GM13976 (cell line): ENCODE results near the gene MBD4.
"Not testable (repeated sequence)": the region's sequence is repeated elsewhere in the genome, so short reads cannot be mapped to it uniquely, and the experiment has no call there.

Experiments
- DNase-seq: peaks from one replicate; pipeline ENCODE4 v3.0.0; 2012; ENCODE audit warnings: low spot score
- in situ Hi-C: fragments of 300-500 bp; cut with MboI; formaldehyde crosslinking; loops from one replicate; pipeline ENCODE4 v1.12.0; 2022; ENCODE audit warnings: low sequenced_read_pairs, mixed read lengths, inconsistent platforms; ENCODE audit not compliant: unreplicated experiment
- TF ChIP-seq, protein P1 (sequence below): IDR thresholded peaks from 2 replicates; pipeline ENCODE4 v1.5.1; 2012; ENCODE audit warnings: borderline replicate concordance, mild to moderate bottlenecking; ENCODE audit not compliant: insufficient read depth; ENCODE audit errors: extremely low read depth, missing control alignments, control extremely low read depth

The MBD4 gene

DNA sequence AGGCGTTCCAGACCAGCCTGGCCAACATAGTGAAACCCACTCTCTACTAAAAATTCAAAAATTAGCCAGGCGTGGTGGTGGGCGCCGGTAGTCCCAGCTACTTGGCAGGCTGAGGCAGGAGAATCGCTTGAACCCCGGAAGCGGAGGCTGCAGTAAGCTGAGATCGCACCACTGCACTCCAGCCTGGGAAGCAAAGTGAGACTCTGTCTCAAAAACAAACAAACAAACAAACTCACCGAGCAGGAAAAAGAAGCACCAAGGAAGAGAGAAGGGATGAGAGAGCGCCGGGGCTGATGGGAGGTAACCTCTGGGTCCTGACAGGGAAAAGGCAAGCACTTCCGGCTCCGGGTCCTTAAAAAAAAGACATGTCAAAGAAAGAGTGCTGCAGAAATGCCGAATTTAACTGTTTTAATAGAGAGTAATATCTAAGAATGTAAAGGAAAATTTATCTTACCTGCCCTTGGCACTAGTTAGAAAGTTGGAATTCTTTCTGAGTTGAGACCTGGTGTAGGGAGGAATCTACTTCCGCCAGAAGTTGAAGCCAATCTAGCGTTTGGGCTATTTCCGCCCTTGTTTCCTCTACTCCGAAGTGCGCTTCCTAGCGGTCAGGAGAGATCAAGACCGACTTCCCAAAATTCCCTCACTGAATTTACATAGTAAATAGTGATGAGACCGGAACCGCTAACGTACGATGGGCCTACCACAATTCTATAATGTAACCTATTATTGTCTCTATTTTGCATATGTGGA lies 40.4 kb downstream of the MBD4 start:
- TF ChIP-seq, protein P1, sequence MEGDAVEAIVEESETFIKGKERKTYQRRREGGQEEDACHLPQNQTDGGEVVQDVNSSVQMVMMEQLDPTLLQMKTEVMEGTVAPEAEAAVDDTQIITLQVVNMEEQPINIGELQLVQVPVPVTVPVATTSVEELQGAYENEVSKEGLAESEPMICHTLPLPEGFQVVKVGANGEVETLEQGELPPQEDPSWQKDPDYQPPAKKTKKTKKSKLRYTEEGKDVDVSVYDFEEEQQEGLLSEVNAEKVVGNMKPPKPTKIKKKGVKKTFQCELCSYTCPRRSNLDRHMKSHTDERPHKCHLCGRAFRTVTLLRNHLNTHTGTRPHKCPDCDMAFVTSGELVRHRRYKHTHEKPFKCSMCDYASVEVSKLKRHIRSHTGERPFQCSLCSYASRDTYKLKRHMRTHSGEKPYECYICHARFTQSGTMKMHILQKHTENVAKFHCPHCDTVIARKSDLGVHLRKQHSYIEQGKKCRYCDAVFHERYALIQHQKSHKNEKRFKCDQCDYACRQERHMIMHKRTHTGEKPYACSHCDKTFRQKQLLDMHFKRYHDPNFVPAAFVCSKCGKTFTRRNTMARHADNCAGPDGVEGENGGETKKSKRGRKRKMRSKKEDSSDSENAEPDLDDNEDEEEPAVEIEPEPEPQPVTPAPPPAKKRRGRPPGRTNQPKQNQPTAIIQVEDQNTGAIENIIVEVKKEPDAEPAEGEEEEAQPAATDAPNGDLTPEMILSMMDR = peak; percentile 79
- in situ Hi-C loops = no loop called here
- peak; percentile 86 for DNase-seq

DNA sequence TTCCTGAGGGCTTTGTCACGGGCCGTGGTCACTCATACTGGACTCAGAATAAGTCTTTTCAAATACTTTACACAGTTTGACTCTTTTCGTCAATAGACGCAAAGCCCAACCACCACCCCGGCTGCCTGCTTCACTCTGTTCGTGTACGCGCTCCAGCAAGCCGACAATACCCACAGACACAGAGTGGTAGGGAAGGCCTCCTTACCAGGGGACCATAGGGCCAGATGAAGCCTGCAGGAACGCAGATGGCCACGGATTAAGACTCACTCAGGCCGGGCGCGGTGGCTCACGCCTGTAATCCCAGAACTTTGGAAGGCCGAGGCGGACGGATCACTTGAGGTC lies 41.0 kb downstream of the MBD4 start:
- in situ Hi-C loops = no loop called here

GRCh38 chr3:129393760-129394564 lies 45.8 kb downstream of the MBD4 start:
- in situ Hi-C loops = not testable (repeated sequence)

More for the DNA sequence above, 41.0 kb downstream of the MBD4 start:
- TF ChIP-seq, protein P1 = no peak
- DNase-seq = no peak

DNA sequence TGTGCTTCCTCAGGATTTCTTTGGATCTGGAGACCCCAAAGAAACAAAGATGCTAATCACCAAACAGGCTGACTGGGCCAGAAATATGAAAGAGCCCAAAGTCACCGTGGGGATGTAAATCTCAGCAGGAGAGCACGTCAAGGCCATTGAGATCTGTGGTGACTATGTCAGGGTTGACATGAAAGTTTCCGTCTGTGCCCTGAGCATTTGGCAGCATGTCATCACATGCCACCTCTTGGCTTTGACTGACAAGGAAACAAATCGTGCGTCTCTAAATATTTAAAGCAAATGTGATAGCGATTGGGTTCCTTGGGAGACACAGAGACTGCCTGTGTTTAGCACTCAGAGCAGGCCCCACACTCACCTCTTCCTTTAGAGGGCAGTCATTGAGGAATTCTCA lies 46.5 kb downstream of the MBD4 start:
- in situ Hi-C loops = no loop called here
- TF ChIP-seq, protein P1 = no peak
- DNase-seq = no peak

More at GRCh38 chr3:129393760-129394564, 45.8 kb downstream of the MBD4 start:
- not testable (repeated sequence) for DNase-seq

- in situ Hi-C loops = not testable (repeated sequence)
Observed at GRCh38 chr3:129392106-129392887, 47.5 kb downstream of the MBD4 start.

GRCh38 chr3:129391583-129391982 lies 48.2 kb downstream of the MBD4 start:
- in situ Hi-C loops, DNase-seq: not testable (repeated sequence)

More at GRCh38 chr3:129392106-129392887, 47.5 kb downstream of the MBD4 start:
- not testable (repeated sequence) for DNase-seq

DNA sequence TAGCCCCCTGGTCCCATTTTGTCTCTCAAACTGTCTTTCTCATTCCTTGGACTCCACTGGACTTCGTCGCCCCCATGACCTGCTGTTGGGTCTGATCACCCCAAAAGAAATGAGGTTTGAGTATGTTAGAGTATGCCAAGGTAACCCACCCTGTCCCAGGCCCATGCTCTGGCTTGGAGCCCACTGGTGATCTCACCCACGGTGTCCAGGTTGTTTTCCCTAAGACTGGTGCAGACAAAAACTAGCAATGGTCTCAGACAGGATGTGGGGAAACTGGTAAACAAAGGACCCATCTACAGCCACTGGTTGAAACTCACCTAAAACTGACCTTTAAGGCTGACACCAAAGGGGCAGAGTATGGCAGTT lies 50.2 kb downstream of the MBD4 start:
- in situ Hi-C loops = no loop called here
- TF ChIP-seq, protein P1 = no peak
- DNase-seq = no peak

GRCh38 chr3:129388791-129389571 lies 50.8 kb downstream of the MBD4 start:
- DNase-seq, in situ Hi-C loops: not testable (repeated sequence)
